Right lobe of liver (tissue), 6 donors: Measurements from ENCODE around the gene SLC7A8. TPM values are rescaled to one million over a fixed set of nuclear protein-coding genes. Genes with fewer than 3 reads are reported as not detected.

Source experiments
- ATAC-seq, 4 donors: fragments of 200-7000 bp; cut with Tn5 transposase; one replicate each; pipeline ENCODE4 v1.9.1; 2020; ENCODE audit warnings: mild to moderate bottlenecking in 4 of 4, moderate library complexity in 4 of 4
- DNase-seq, 3 donors: peaks; one replicate each; pipeline ENCODE4 v3.0.0-alpha.2; 2020
- H3K27ac ChIP-seq, 3 donors: fragments of 200-600 bp; one replicate each; pipeline ENCODE4 v1.8.0; 2022
- H3K27me3 ChIP-seq, 2 donors: fragments of 200-600 bp; one replicate each; pipeline ENCODE4 v1.8.0; 2022
- H3K36me3 ChIP-seq, 4 donors: fragments of 200-600 bp; sonication (generic) in 1 of 4; one replicate each; pipeline versions ENCODE4 v1.5.1 to v1.8.0; 2017 to 2022; ENCODE audit warnings: control low read depth in 1 of 4
- H3K4me1 ChIP-seq, 4 donors: fragments of 200-600 bp; sonication (generic) in 1 of 4; one replicate each; pipeline versions ENCODE4 v1.5.1 to v1.8.0; 2017 to 2022; ENCODE audit warnings: control low read depth in 1 of 4
- H3K4me3 ChIP-seq, 3 donors: fragments of 200-600 bp; one replicate each; pipeline ENCODE4 v1.8.0; 2022
- H3K9me3 ChIP-seq, 4 donors: fragments of 200-600 bp; sonication (generic) in 1 of 4; one replicate each; pipeline versions ENCODE4 v1.5.1 to v1.8.0; 2017 to 2022; ENCODE audit warnings: control low read depth in 1 of 4
- POLR2A ChIP-seq: fragments of 450-650 bp; IDR thresholded peaks from one replicate; pipeline ENCODE4 v1.6.1; 2017; ENCODE audit warnings: antibody characterized with exemption, mild to moderate bottlenecking
- WGBS: methylation state at CpG from one replicate; pipeline ENCODE4 v1.1.6; 2018; ENCODE audit warnings: low coverage, low lambda C conversion rate; ENCODE audit not compliant: insufficient coverage; ENCODE audit errors: missing lambda C conversion rate; 5-methylcytosine and 5-hydroxymethylcytosine counted together
- intact Hi-C, 2 donors: fragments of 100-400 bp; cut with DNase I; formaldehyde crosslinking; loops; one replicate each; pipeline versions ENCODE4 v1.11.2 to v1.14.1; 2022
- total RNA-seq, 6 experiments: library from RNA; depleted of rRNA in 2 of 6; stranded (reverse); fragments of >200 nt in 2 of 6; fragmentation: NEBNext Ultra II Directional in 3 of 6; extraction: Animal tissue kit (Norgen Biotek cat#: 25700) in 3 of 6; gene quantifications; one replicate each; pipeline versions ENCODE4 v1.1.0 to v1.2.4, GENCODE V29; 2016 to 2023
- TF ChIP-seq, protein P1 (sequence below), 4 donors: fragments of 200-600 bp in 3 of 4; fragments of 450-650 bp in 1 of 4; IDR thresholded peaks; one replicate each; pipeline versions ENCODE4 v1.5.1 to v1.8.0; 2016 to 2022; ENCODE audit warnings: antibody characterized with exemption in 4 of 4, mild to moderate bottlenecking in 2 of 4
- donor health status: DM: no; HTN: yes; CAD: no.
- donor health status: DM: no; HTN: no; CAD: no.
- donor health status: DM: no; HTN: no; CAD: no.
- donor health status: DM: no; HTN: yes; CAD: no.
- donor health status: DM: no; HTN: yes; CAD: no.

SLC7A8 gene
- total RNA-seq, 6 experiments from 2014 or later = 3.2 to 10.1 (median 4.4) TPM

DNA sequence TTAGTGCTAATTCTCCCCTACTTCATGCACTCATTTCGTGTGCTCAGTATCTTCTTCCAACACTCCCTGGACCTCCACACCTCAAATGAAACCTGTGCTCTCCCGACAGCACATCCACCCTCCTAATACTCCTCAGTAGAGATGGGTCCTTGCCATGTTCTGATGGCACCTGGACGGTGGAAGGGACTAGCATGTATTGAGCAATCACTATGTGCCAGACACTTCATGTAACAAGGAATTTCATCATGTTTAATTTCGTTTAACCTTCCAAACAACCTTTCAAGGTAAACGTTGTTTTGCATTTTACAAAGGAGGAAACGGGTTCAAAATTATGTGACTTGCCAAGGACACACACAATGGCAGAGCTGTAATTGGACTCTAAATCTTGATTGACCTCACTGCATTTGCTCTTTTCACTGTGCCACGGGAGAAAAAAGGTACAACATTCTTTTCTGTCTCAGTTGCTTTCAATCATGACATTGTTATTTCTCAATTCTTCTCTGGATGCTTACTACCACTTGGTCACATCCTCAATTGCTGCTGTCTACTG lies 12.2 kb upstream of the SLC7A8 start:
- H3K4me1 ChIP-seq = peaks cover 0 to 5% (median 0%) of the 10 kb centered on the region in 4 donors
- H3K36me3 ChIP-seq = no peaks in the 10 kb centered on the region
- ATAC-seq (peak; percentile 40 to 71 (median 60)), DNase-seq (no peak)
- TF ChIP-seq, protein P1, sequence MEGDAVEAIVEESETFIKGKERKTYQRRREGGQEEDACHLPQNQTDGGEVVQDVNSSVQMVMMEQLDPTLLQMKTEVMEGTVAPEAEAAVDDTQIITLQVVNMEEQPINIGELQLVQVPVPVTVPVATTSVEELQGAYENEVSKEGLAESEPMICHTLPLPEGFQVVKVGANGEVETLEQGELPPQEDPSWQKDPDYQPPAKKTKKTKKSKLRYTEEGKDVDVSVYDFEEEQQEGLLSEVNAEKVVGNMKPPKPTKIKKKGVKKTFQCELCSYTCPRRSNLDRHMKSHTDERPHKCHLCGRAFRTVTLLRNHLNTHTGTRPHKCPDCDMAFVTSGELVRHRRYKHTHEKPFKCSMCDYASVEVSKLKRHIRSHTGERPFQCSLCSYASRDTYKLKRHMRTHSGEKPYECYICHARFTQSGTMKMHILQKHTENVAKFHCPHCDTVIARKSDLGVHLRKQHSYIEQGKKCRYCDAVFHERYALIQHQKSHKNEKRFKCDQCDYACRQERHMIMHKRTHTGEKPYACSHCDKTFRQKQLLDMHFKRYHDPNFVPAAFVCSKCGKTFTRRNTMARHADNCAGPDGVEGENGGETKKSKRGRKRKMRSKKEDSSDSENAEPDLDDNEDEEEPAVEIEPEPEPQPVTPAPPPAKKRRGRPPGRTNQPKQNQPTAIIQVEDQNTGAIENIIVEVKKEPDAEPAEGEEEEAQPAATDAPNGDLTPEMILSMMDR (IDR thresholded peaks at IDR 0.05) = no peak
- TF ChIP-seq POLR2A = no peak
- intact Hi-C loops = no loop called here
- H3K27ac ChIP-seq = no peak overlapping the region
- no peaks in the 10 kb centered on the region for H3K27me3 ChIP-seq
- peak overlapping the region in 1 of 3 donors; percentile 13 for H3K4me3 ChIP-seq
- no peaks in the 10 kb centered on the region for H3K9me3 ChIP-seq
- WGBS = 25% methylated on average over 6 of the region's 7 CpGs

DNA sequence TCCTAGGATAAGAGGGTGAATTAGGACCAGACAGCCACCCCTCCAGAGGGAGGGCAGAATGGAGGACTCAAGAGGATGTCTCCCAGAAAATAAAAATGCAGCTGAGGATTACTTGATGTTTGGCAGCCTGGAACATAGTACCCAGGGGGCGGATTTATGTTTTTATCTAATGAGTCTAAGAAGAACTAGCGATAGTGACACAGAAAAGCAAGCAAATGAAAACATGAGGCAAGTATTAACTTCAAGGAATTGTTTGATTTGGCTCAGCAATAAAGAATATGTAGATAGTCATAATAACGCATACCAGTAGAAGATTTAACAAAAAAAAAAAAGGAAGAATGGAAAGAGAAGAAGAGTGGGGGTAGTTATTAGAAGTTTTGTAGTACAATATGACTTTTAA lies 10.0 kb upstream of the SLC7A8 start:
- intact Hi-C loops = no loop called here
- no peaks in the 10 kb centered on the region for H3K27me3 ChIP-seq
- ATAC-seq = no peak
- no peak overlapping the region for H3K4me3 ChIP-seq
- H3K4me1 ChIP-seq = peaks cover 0 to 5% (median 0%) of the 10 kb centered on the region in 4 donors
- no peaks in the 10 kb centered on the region for H3K36me3 ChIP-seq
- 29% methylated on average over 3 of the region's 3 CpGs for WGBS
- TF ChIP-seq, protein P1 (IDR thresholded peaks at IDR 0.05) = no peak
- no peak for TF ChIP-seq POLR2A
- no peak overlapping the region for H3K27ac ChIP-seq
- no peak for DNase-seq
- H3K9me3 ChIP-seq = no peaks in the 10 kb centered on the region

DNA sequence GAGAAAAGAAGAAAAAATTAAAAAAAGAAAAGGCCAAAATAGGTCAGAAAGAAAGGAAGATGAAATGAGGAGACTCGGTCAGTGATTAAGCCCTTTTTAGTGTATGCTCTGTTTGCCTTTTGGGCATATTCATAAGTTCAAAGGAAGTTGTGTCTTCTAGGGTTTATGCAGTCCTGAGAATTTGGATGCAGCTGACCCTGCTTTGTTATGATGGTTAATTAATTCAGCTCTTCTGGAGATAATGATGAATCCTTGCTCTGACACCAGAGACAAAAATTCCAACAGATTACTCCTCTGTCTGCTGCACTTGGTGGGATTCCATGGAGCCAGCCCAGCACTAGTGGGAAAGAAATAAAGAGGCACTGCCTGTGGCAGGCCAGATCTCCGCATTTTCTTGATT lies 4.5 kb upstream of the SLC7A8 start:
- Histone ChIP-seq H3K27me3 (no peaks in the 10 kb centered on the region), H3K4me1 (peaks cover 0 to 8% (median 0%) of the 10 kb centered on the region in 4 donors), H3K36me3 (no peaks in the 10 kb centered on the region), H3K4me3 (no peak overlapping the region), H3K27ac (no peak overlapping the region), H3K9me3 (no peaks in the 10 kb centered on the region)
- intact Hi-C loops = loop anchor here (5.0 kb wide), 2 partner anchors 61 to 71 kb away; partner anchors contain the start of gene CEBPE (in 1 of the 2)
- DNase-seq (no peak), ATAC-seq (no peak)
- TF ChIP-seq, protein P1 (IDR thresholded peaks at IDR 0.05) = no peak
- TF ChIP-seq POLR2A = no peak
- 60% methylated on average over 2 of the region's 2 CpGs for WGBS

DNA sequence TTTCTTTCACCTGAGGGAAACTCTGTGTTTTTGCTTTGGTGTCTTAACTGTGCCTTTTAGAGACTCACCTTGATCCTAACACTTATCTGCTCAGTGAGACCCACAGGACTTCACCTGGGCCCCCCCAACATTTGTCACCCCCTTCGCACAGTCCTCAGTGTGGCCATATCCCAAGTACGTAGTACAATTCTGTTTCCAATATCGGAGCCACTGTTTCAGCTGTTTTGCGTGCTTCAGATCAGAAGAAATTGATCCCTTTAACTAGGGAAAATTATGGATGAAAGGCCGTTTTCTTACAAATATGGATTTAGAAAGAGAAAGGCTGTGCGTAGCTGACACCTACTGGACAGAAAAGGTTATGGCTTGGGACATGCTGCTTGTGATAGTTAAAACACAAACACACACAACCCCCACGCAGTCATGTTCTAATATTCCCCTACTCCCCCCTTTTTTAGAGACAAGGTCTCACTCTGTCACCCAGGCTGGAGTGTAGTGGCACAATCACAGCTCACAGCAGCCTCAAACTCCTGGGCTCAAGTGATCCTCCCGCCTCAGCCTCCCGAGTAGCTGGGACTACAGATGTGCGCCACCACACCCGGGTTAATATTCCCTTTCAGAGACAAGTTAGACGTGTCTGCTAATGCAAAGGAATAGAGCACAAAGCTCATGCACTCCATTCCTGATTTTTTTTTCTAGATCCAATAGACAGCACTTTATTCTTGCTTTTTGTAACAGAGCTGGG lies 3.6 kb upstream of the SLC7A8 start:
- H3K4me1 ChIP-seq = peaks cover 0 to 14% (median 0%) of the 10 kb centered on the region in 4 donors
- H3K27me3 ChIP-seq = no peaks in the 10 kb centered on the region
- ATAC-seq (peak; percentile 66 to 74 (median 72)), DNase-seq (no peak)
- no peaks in the 10 kb centered on the region for H3K9me3 ChIP-seq
- H3K27ac ChIP-seq = no peak overlapping the region
- H3K36me3 ChIP-seq = no peaks in the 10 kb centered on the region
- 34% methylated on average over 10 of the region's 12 CpGs for WGBS
- intact Hi-C loops = loop anchor here (5.0 kb wide), 2 partner anchors 60 to 70 kb away; partner anchors contain the start of gene CEBPE (in 1 of the 2)
- H3K4me3 ChIP-seq = no peak overlapping the region
- TF ChIP-seq, protein P1 (IDR thresholded peaks at IDR 0.05) = peak; percentile 72 to 87 (median 76)
- TF ChIP-seq POLR2A = no peak
